Measurements from ENCODE around the gene CDAN1. TPM values are rescaled to one million over a fixed set of nuclear protein-coding genes. Genes with fewer than 3 reads are reported as not detected.
A peak's percentile ranks its signal among the peaks of the same experiment; 100 is the strongest.

The CDAN1 gene
- total RNA-seq, 5 donors from 2014 or later (not counting 1 experiment from before 2014, with no cell fraction given) = 28.2 to 45.7 (median 33.3) TPM

DNA sequence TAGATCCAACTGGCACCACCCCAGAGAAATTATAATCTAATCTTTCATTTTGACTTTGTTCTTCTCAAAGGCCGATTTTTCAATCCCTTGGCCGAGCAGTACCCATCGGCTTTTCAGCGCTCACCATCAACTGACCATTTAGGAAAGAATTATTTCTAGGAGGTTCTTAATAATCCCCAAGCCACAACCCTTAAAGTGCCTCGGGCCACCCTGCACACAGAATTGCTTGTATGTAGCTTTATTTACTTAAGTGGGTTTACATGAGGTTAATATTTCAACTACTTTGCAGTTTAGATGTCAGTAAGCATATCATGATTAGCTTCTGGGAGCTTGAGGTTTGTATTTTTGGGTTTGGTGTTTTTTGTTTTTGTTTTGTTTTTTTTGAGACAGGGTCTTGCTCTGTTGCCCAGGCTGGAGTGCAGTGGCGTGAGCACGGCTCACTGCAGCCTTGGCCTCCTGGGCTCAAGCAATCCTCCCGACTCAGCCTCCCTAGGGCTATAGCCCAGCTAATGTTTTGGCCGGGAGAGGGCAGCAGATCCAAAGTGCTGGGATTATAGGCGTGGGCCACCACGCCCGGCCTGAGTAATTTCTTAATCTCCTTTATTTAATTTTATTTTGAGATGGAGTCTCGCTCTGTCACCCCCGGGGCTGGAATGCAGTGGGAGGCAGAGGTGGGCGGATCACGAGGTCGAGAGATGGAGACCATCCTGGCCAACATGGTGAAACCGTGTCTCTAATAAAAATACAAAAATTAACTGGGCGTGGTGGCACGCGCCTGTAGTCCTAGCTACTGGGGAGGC, 801 bp upstream of the CDAN1 start:
- peaks cover 4 to 20% of the 10 kb centered on the region in 2 experiments for H3K4me1 ChIP-seq (ENCODE audit: control insufficient read depth in 1 of 2, extremely low read depth in 1 of 2, insufficient read depth in 2 of 2, low read length in 2 of 2)
- Mint-ChIP-seq H3K27me3 (no peaks in the 10 kb centered on the region), H3K9me3 (no peaks in the 10 kb centered on the region), H3K4me3 (peak overlapping the region; percentile 73 to 79 (median 74)), H3K27ac (peak overlapping the region; percentile 69 to 78), H3K36me3 (peaks cover 10% of the 10 kb centered on the region), H3K4me1 (peaks cover 10 to 24% (median 19%) of the 10 kb centered on the region in 3 donors)
- 100% methylated on average over 7 of the region's 21 CpGs for WGBS (ENCODE audit: insufficient coverage)
- peak overlapping the region; percentile 74 to 83 for H3K4me3 ChIP-seq (ENCODE audit: control insufficient read depth in 1 of 2, extremely low read depth in 1 of 2, low read length in 1 of 2)
- peaks cover 4 to 23% of the 10 kb centered on the region in 2 donors for H3K36me3 ChIP-seq (ENCODE audit: control insufficient read depth in 2 of 2, extremely low read depth in 1 of 2, insufficient read depth in 1 of 2, low read length in 1 of 2)
- ChIA-PET CTCF (interaction anchor here in 1 of 2 donors (0.5 kb wide), 1 partner anchor 188 kb away, joined by 4 read pairs; no protein-coding TSS in a partner anchor), POLR2A (no interaction called here)
- no peak for DNase-seq
- H3K9me3 ChIP-seq = no peaks in the 10 kb centered on the region
- H3K27ac ChIP-seq (ENCODE audit: low read length) = peak overlapping the region; percentile 88
- ATAC-seq (replicated peaks in 1 of 4) = no peak
- H3K27me3 ChIP-seq (replicated peaks in 1 of 2; ENCODE audit: control insufficient read depth in 2 of 2, extremely low read depth in 1 of 2, insufficient read depth in 2 of 2, low read length in 1 of 2) = no peaks in the 10 kb centered on the region

DNA sequence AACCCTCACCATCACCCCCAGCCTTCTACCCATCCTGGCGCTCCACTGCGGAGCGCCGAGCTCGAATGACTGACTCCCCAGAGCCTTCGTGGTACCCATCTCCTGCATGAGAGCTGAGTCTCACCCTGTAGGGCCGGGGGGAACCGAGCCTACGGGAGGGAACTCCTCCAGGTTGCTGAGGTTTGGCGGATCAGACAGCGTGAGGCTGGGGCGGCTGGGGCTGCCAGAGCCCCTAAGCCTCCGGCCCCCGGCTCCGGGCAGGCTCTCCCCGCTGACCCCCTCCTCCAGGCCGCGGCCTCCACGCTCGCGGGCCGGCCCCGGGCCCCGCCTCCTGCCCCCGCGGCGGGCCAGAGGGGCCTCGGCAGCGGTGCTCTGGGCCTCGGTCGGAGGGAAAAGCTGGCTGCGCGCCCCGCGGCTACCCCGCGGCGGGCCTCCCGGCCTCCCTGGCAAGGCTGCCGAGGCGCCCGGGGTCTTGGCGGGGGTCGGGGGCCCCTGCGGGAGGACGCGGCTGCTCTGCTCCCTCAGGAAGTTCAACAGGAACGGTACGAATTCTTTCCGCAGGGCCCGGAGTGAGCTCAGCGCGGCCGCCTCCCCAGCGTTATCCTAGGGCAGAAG, 643 bp downstream of the CDAN1 start:
- Histone ChIP-seq H3K4me1 (ENCODE audit: control insufficient read depth in 1 of 2, extremely low read depth in 1 of 2, insufficient read depth in 2 of 2, low read length in 2 of 2) (peaks cover 4 to 20% of the 10 kb centered on the region in 2 experiments), H3K4me3 (ENCODE audit: control insufficient read depth in 1 of 2, extremely low read depth in 1 of 2, low read length in 1 of 2) (peak overlapping the region; percentile 74 to 83), H3K27ac (ENCODE audit: low read length) (no peak overlapping the region), H3K27me3 (replicated peaks in 1 of 2; ENCODE audit: control insufficient read depth in 2 of 2, extremely low read depth in 1 of 2, insufficient read depth in 2 of 2, low read length in 1 of 2) (no peaks in the 10 kb centered on the region), H3K36me3 (ENCODE audit: control insufficient read depth in 2 of 2, extremely low read depth in 1 of 2, insufficient read depth in 1 of 2, low read length in 1 of 2) (peaks cover 4 to 38% of the 10 kb centered on the region in 2 donors), H3K9me3 (no peaks in the 10 kb centered on the region)
- Mint-ChIP-seq H3K9me3 (no peaks in the 10 kb centered on the region), H3K36me3 (peaks cover 23% of the 10 kb centered on the region), H3K4me3 (peak overlapping the region; percentile 71 to 80 (median 74)), H3K27me3 (no peaks in the 10 kb centered on the region), H3K4me1 (peaks cover 10 to 25% (median 19%) of the 10 kb centered on the region in 3 donors), H3K27ac (peak overlapping the region in 1 of 2 donors; percentile 68)
- ATAC-seq (replicated peaks in 1 of 4) (peak; percentile 8 to 27 (median 14)), DNase-seq (peak in 8 of 35 experiments; percentile 4 to 22 (median 10))
- ChIA-PET POLR2A (interaction anchor here in 1 of 2 donors (0.6 kb wide), 1 partner anchor 279 kb away, joined by 4 read pairs; no protein-coding TSS in a partner anchor), CTCF (interaction anchor here in 1 of 2 donors (0.5 kb wide), 1 partner anchor 189 kb away, joined by 8 read pairs; no protein-coding TSS in a partner anchor)
- 5% methylated on average over 55 of the region's 55 CpGs for WGBS (ENCODE audit: insufficient coverage)

DNA sequence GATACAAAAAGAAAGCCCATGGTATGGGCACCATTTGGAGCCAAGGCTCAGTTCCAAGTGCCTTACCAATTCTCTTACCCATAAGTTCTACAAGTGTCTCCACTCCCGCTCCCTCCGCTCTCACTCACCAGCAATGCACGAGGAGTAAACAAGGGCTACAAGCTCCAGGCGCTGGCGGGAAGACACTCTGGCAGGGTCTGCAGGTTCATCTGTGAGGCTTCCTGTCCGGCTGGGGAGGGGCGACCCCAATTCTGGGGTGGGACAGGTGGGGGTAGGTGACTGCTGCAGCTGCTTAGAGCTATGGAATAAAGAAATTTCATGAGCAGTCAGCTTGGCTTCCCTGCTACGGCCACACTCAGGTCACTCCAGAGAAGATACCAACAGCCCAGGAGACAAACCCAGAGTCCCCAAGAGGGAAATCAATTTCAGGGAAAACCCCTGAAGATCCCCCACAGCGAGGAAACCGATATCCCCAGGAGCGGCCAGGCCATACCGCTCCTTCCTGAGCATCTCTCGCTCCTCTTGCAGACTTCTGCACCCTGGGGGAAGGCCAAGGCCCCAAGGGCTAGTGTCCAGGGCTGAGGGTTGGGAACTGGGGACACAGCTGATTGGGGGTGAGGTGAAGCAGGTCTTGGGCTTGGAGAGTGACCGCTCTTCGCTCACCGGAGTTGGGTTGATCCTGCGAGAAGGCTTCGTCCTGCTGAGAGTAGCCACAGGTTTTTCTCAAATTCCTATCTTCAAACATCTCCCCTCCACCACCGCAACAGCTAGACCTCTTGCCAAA, 1.4 kb downstream of the CDAN1 start:
- Mint-ChIP-seq H3K9me3 (no peaks in the 10 kb centered on the region), H3K4me1 (peaks cover 10 to 25% (median 19%) of the 10 kb centered on the region in 3 donors), H3K27me3 (no peaks in the 10 kb centered on the region), H3K27ac (peak overlapping the region in 1 of 2 donors; percentile 68), H3K36me3 (peaks cover 27% of the 10 kb centered on the region), H3K4me3 (peak overlapping the region; percentile 71 to 80 (median 74))
- H3K36me3 ChIP-seq (ENCODE audit: control insufficient read depth in 2 of 2, extremely low read depth in 1 of 2, insufficient read depth in 1 of 2, low read length in 1 of 2) = peaks cover 7 to 45% of the 10 kb centered on the region in 2 donors
- DNase-seq = no peak
- H3K27me3 ChIP-seq (replicated peaks in 1 of 2; ENCODE audit: control insufficient read depth in 2 of 2, extremely low read depth in 1 of 2, insufficient read depth in 2 of 2, low read length in 1 of 2) = no peaks in the 10 kb centered on the region
- H3K9me3 ChIP-seq = no peaks in the 10 kb centered on the region
- CTCF ChIA-PET = interaction anchor here (0.5 to 0.7 kb wide), 3 partner anchors 189 to 218 kb away, joined by 3 to 8 read pairs (median 4); no protein-coding TSS in a partner anchor
- WGBS (ENCODE audit: insufficient coverage) = 94% methylated on average over 11 of the region's 19 CpGs
- H3K4me1 ChIP-seq (ENCODE audit: control insufficient read depth in 1 of 2, extremely low read depth in 1 of 2, insufficient read depth in 2 of 2, low read length in 2 of 2) = peaks cover 4 to 20% of the 10 kb centered on the region in 2 experiments
- ATAC-seq (replicated peaks in 1 of 4) = no peak
- H3K27ac ChIP-seq (ENCODE audit: low read length) = no peak overlapping the region
- POLR2A ChIA-PET = interaction anchor here in 1 of 2 donors (0.6 to 0.7 kb wide), 2 partner anchors 127 to 279 kb away, joined by 3 to 4 read pairs; no protein-coding TSS in a partner anchor
- H3K4me3 ChIP-seq (ENCODE audit: control insufficient read depth in 1 of 2, extremely low read depth in 1 of 2, low read length in 1 of 2) = peak overlapping the region; percentile 74 to 83

DNA sequence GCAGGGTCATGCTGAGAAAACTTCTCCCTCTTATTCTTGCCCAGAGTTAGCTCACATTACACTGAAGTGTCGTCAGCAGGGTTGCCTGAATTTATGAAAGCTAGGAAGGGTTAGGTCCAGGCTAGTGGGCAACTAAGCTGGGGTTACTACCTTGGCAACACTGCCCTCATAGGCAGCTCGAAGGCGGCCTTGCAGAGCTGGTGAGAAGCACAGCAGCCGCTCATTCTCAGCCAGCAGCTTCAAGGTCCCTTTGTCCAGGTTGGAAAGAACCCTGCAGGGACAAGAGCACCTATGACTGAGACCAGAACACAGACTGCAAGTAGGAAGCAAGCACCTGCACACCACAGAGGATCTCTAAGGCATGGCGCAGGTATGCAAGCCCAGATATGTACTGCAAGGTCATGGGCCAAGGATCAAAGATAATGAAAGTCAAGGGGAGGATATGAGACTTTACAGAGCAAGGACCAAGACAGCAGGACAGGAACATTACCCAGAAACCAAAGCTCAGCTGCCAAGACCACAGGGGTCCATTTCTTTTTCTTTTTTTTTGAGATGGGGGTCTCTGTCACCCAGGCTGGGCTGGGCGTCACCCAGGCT, 2.8 kb downstream of the CDAN1 start:
- Mint-ChIP-seq H3K9me3 (no peaks in the 10 kb centered on the region), H3K4me1 (peaks cover 10 to 25% (median 19%) of the 10 kb centered on the region in 3 donors), H3K4me3 (peak overlapping the region; percentile 50 to 58 (median 51)), H3K27ac (peak overlapping the region; percentile 40 to 66), H3K27me3 (no peaks in the 10 kb centered on the region), H3K36me3 (peaks cover 29% of the 10 kb centered on the region)
- Histone ChIP-seq H3K4me3 (ENCODE audit: control insufficient read depth in 1 of 2, extremely low read depth in 1 of 2, low read length in 1 of 2) (no peak overlapping the region), H3K27ac (ENCODE audit: low read length) (no peak overlapping the region), H3K9me3 (no peaks in the 10 kb centered on the region), H3K27me3 (replicated peaks in 1 of 2; ENCODE audit: control insufficient read depth in 2 of 2, extremely low read depth in 1 of 2, insufficient read depth in 2 of 2, low read length in 1 of 2) (no peaks in the 10 kb centered on the region), H3K36me3 (ENCODE audit: control insufficient read depth in 2 of 2, extremely low read depth in 1 of 2, insufficient read depth in 1 of 2, low read length in 1 of 2) (peaks cover 13 to 57% of the 10 kb centered on the region in 2 donors), H3K4me1 (ENCODE audit: control insufficient read depth in 1 of 2, extremely low read depth in 1 of 2, insufficient read depth in 2 of 2, low read length in 2 of 2) (peaks cover 4 to 20% of the 10 kb centered on the region in 2 experiments)
- ATAC-seq (replicated peaks in 1 of 4) (no peak), DNase-seq (no peak)
- WGBS (ENCODE audit: insufficient coverage) = 100% methylated on average over 5 of the region's 6 CpGs
- POLR2A ChIA-PET = interaction anchor here in 1 of 2 donors (0.7 kb wide), 1 partner anchor 669 kb away, joined by 13 read pairs; no protein-coding TSS in a partner anchor
- CTCF ChIA-PET = interaction anchor here in 1 of 2 donors (0.6 kb wide), 1 partner anchor 33 kb away, joined by 4 read pairs; no protein-coding TSS in a partner anchor

DNA sequence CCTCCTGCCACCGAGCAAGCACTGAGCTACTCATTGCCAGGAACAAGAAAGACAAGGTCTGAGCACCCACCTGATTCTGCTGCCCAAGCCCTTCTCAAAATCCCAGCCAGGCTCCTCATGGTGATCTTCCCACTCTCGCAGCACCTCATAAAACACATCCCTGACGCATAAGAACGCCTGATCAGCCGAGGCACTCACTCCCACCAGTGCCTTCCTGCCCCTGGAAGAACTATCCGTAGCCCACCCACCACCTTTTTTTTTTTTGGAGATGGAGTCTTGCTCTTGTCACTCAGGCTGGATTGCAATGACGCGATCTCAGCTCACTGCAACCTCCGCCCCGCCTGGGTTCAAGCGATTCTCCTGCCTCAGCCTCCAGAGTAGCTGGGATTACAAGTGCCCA, 3.9 kb downstream of the CDAN1 start:
- Mint-ChIP-seq H3K27me3 (no peaks in the 10 kb centered on the region), H3K36me3 (peaks cover 36% of the 10 kb centered on the region), H3K27ac (no peak overlapping the region), H3K4me3 (no peak overlapping the region), H3K4me1 (peaks cover 10 to 25% (median 19%) of the 10 kb centered on the region in 3 donors), H3K9me3 (no peaks in the 10 kb centered on the region)
- no peak overlapping the region for H3K4me3 ChIP-seq (ENCODE audit: control insufficient read depth in 1 of 2, extremely low read depth in 1 of 2, low read length in 1 of 2)
- no peaks in the 10 kb centered on the region for H3K9me3 ChIP-seq
- ChIA-PET CTCF (no interaction called here), POLR2A (interaction anchor here in 1 of 2 donors (0.7 kb wide), 1 partner anchor 22 kb away, joined by 4 read pairs; no protein-coding TSS in a partner anchor)
- H3K27me3 ChIP-seq (replicated peaks in 1 of 2; ENCODE audit: control insufficient read depth in 2 of 2, extremely low read depth in 1 of 2, insufficient read depth in 2 of 2, low read length in 1 of 2) = no peaks in the 10 kb centered on the region
- ATAC-seq (replicated peaks in 1 of 4) (no peak), DNase-seq (no peak)
- H3K27ac ChIP-seq (ENCODE audit: low read length) = no peak overlapping the region
- H3K36me3 ChIP-seq (ENCODE audit: control insufficient read depth in 2 of 2, extremely low read depth in 1 of 2, insufficient read depth in 1 of 2, low read length in 1 of 2) = peaks cover 14 to 66% of the 10 kb centered on the region in 2 donors
- H3K4me1 ChIP-seq (ENCODE audit: control insufficient read depth in 1 of 2, extremely low read depth in 1 of 2, insufficient read depth in 2 of 2, low read length in 2 of 2) = peaks cover 4 to 20% of the 10 kb centered on the region in 2 experiments
- 94% methylated on average over 9 of the region's 11 CpGs for WGBS (ENCODE audit: insufficient coverage)

Data from T-cell (primary cell).